Smooth muscle cell (in vitro differentiated cells): Measurements from ENCODE around the gene ZNF619. TPM values are rescaled to one million over a fixed set of nuclear protein-coding genes. Genes with fewer than 3 reads are reported as not detected.

ENCODE experiments used
- DNase-seq: peaks from one replicate; lab custom pipeline; 2025; ENCODE audit not compliant: unreplicated experiment; lab: John Stamatoyannopoulos, UW
- H2AFZ ChIP-seq: fragments of 200-600 bp; sonication (generic); 2 replicates; pipeline ENCODE4 v1.6.0; 2016; ENCODE audit warnings: antibody characterized with exemption, low read depth, mild to moderate bottlenecking
- H3F3A ChIP-seq: fragments of 200-600 bp; sonication (generic); 2 replicates; pipeline ENCODE4 v1.6.0; 2017; ENCODE audit warnings: antibody characterized with exemption, low read depth
- H3K27ac ChIP-seq: fragments of 200-600 bp; sonication (generic); 2 replicates; pipeline ENCODE4 v1.5.1; 2016; ENCODE audit warnings: low read depth, mild to moderate bottlenecking
- H3K27me3 ChIP-seq: fragments of 200-600 bp; sonication (generic); 2 replicates; pipeline ENCODE4 v1.6.1; 2016; ENCODE audit warnings: low read depth, mild to moderate bottlenecking
- H3K36me3 ChIP-seq: fragments of 200-600 bp; sonication (generic); 2 replicates; pipeline ENCODE4 v1.5.1; 2016; ENCODE audit warnings: low read depth
- H3K4me1 ChIP-seq: fragments of 200-600 bp; sonication (generic); 2 replicates; pipeline ENCODE4 v1.5.1; 2016; ENCODE audit warnings: low read depth
- H3K4me2 ChIP-seq: fragments of 200-600 bp; sonication (generic); 2 replicates; pipeline ENCODE4 v1.6.0; 2016; ENCODE audit warnings: mild to moderate bottlenecking
- H3K4me3 ChIP-seq: fragments of 200-600 bp; sonication (generic); 2 replicates; pipeline ENCODE4 v1.5.1; 2016; ENCODE audit warnings: mild to moderate bottlenecking
- H3K79me2 ChIP-seq: fragments of 200-600 bp; sonication (generic); 2 replicates; pipeline ENCODE4 v1.6.0; 2016; ENCODE audit warnings: low read depth, mild to moderate bottlenecking
- H3K9ac ChIP-seq: fragments of 200-600 bp; sonication (generic); 2 replicates; pipeline ENCODE4 v1.6.0; 2016; ENCODE audit warnings: low read depth
- H3K9me3 ChIP-seq: fragments of 200-600 bp; sonication (generic); replicated peaks from 2 replicates; pipeline ENCODE4 v1.5.1; 2016; ENCODE audit warnings: low read depth
- H4K20me1 ChIP-seq: fragments of 200-600 bp; sonication (generic); 2 replicates; pipeline ENCODE4 v1.6.0; 2016; ENCODE audit warnings: low read depth
- WGBS: methylation state at CpG from one replicate; pipeline ENCODE4 v1.1.7; 2016; ENCODE audit warnings: low lambda C conversion rate; 5-methylcytosine and 5-hydroxymethylcytosine counted together
- polyA plus RNA-seq: library from polyadenylated mRNA; unstranded; fragments of >200 nt; fragmentation: Nextera tagmentation; extraction: Ambion mirVana; gene quantifications from 2 replicates; pipeline ENCODE4 v1.2.1, GENCODE V29; 2016
- total RNA-seq: library from RNA; depleted of rRNA; stranded (reverse); fragments of >200 nt; gene quantifications from 2 replicates; pipeline ENCODE4 v1.2.3, GENCODE V29; 2014
- TF ChIP-seq, protein P1 (sequence below): fragments of 200-600 bp; sonication (generic); IDR thresholded peaks from 2 replicates; pipeline ENCODE4 v1.5.1; 2017; ENCODE audit warnings: borderline replicate concordance, mild to moderate bottlenecking, antibody characterized with exemption; ENCODE audit not compliant: insufficient read depth, poor library complexity, severe bottlenecking

Gene ZNF619
- total and polyA plus RNA-seq, 2 experiments from 2014 or later = 0.70 to 2.5 TPM

DNA sequence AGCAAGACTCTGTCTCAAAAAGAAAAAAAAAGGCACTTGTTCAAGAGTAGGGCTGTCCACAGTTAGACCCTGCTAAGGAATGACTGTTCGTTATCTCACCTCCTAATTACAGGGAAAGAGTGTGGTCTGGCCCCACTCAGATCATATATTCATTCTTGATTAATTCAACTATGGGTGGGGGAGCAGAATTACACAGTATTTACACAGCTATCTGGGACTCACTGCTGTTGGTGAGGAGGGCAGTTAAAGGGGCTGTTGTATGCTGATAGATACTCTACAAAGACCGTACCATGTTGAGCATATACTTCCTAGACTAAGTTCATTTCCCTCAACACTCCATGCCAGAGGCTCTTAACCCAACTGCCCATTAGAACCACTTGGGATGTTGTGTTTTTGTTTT is 25.1 kb downstream of the ZNF619 start:
- peaks cover 11% of the 10 kb centered on the region for H3K4me1 ChIP-seq
- no peak overlapping the region for H3K27ac ChIP-seq
- no peaks in the 10 kb centered on the region for H3K79me2 ChIP-seq
- H3K27me3 ChIP-seq = no peaks in the 10 kb centered on the region
- H3K36me3 ChIP-seq = no peaks in the 10 kb centered on the region
- no peak overlapping the region for H3K4me3 ChIP-seq
- H2AFZ ChIP-seq = no peak overlapping the region
- H3K9ac ChIP-seq = no peak overlapping the region
- H3K4me2 ChIP-seq = no peak overlapping the region
- TF ChIP-seq, protein P1, sequence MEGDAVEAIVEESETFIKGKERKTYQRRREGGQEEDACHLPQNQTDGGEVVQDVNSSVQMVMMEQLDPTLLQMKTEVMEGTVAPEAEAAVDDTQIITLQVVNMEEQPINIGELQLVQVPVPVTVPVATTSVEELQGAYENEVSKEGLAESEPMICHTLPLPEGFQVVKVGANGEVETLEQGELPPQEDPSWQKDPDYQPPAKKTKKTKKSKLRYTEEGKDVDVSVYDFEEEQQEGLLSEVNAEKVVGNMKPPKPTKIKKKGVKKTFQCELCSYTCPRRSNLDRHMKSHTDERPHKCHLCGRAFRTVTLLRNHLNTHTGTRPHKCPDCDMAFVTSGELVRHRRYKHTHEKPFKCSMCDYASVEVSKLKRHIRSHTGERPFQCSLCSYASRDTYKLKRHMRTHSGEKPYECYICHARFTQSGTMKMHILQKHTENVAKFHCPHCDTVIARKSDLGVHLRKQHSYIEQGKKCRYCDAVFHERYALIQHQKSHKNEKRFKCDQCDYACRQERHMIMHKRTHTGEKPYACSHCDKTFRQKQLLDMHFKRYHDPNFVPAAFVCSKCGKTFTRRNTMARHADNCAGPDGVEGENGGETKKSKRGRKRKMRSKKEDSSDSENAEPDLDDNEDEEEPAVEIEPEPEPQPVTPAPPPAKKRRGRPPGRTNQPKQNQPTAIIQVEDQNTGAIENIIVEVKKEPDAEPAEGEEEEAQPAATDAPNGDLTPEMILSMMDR = no peak
- 88% methylated on average over 2 of the region's 2 CpGs for whole genome bisulfite sequencing
- H4K20me1 ChIP-seq = no peaks in the 10 kb centered on the region
- no peak for DNase-seq
- peaks cover 11% of the 10 kb centered on the region for H3F3A ChIP-seq
- H3K9me3 ChIP-seq = no peaks in the 10 kb centered on the region

DNA sequence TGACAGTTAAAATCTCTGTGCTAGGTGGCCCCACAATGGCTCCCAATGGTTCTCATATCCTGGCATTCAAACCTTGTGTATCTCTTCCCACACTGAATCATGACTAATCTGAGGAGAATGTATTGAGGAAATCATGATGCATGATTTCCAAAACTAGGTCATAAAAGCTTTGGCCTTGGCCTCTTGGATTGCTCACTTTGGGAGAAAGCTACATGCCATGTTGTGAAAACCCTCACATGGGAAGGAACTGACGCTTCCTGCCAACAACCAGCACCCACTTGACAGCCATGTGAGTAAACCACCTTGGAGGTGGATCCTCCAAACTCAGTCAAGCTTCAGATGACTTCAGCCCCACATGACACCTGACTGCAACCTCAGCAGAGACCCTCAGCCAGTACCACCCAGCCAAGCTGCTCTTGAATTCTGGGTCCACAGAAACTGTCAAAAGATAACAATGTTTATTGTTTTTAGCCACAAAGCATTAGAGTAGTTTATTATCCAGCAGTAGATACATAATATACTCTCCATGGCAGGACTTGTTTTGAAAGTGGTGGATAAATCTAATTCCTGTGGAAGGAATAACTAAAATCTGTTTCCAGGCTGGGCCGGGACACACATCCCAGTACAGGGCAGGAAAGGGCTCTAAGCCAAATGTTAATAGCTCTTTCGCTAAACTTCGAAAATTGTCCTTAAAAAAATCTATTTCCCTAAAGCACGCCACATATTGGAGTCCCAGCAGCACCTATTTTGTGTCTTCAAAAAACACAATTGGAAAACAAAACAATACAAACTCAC is 27.9 kb downstream of the ZNF619 start:
- no peak overlapping the region for H3K9ac ChIP-seq
- peak overlapping the region; percentile 98 for H2AFZ ChIP-seq
- H4K20me1 ChIP-seq = no peaks in the 10 kb centered on the region
- no peak for DNase-seq
- peak overlapping the region; percentile 96 for H3K4me2 ChIP-seq
- 74% methylated on average over 5 of the region's 5 CpGs for WGBS
- TF ChIP-seq, protein P1 = no peak
- H3F3A ChIP-seq = peaks cover 11% of the 10 kb centered on the region
- peak overlapping the region; percentile 81 for H3K27ac ChIP-seq
- no peaks in the 10 kb centered on the region for H3K9me3 ChIP-seq
- no peaks in the 10 kb centered on the region for H3K36me3 ChIP-seq
- peak overlapping the region; percentile 86 for H3K4me3 ChIP-seq
- H3K27me3 ChIP-seq = no peaks in the 10 kb centered on the region
- peaks cover 18% of the 10 kb centered on the region for H3K4me1 ChIP-seq
- no peaks in the 10 kb centered on the region for H3K79me2 ChIP-seq

DNA sequence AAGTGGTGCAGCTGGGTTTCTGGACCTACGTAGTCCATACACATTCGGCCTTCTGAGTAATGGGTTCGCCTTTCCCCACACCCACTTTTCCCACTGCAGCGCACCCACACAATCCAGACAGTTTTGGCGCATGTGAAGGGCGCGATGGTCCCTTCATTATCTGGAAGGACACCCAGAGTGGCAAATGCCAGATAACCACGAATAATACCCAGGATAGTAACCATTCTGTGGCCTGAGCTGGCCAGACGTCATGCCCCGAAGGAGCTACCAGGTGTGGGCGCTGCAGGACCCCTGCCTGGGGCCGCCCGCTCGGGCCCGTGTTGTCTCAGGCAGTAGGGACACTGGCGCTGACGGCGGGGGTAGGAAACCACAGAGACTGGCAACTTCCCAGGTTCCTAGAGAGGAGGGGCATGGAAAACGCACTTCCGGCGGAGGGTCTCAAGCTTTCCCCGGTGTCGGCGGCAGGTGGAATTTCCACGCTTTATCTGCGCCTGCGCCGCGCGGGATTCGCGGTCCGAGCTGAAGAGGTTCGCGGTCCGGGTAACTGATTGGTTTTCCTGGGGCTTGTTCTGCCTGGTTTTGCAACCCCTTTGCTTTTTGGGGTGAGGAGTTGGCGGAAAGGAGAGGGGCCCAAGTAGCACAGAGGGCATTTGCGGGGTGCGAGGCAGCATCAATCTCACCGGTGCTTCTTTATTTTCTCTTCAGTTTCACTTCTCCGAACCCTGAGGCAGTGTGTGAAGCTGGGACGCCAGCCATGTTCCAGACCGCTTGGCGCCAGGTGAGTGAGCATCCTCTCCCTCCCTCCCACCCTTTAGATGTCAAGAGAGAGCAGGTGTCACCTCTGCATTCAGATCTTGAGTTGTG is 28.9 kb downstream of the ZNF619 start, which contains the start of gene ZNF620:
Gene ZNF620, plus strand, starts transcription at position 441 of the 864 bp plus-strand sequence. Its CDS starts 314 bp downstream, at position 755.
- no peaks in the 10 kb centered on the region for H3K79me2 ChIP-seq
- 8% methylated on average over 44 of the region's 44 CpGs for WGBS
- H3K9me3 ChIP-seq = no peaks in the 10 kb centered on the region
- H3K4me1 ChIP-seq = peaks cover 18% of the 10 kb centered on the region
- no peaks in the 10 kb centered on the region for H3K36me3 ChIP-seq
- peak within 1 kb of the TSS; percentile 54 for H3K9ac ChIP-seq
- no peaks in the 10 kb centered on the region for H3K27me3 ChIP-seq
- H3F3A ChIP-seq = peaks cover 11% of the 10 kb centered on the region
- H4K20me1 ChIP-seq = no peaks in the 10 kb centered on the region
- DNase-seq = peak; percentile 4
- H3K27ac ChIP-seq = peak within 1 kb of the TSS; percentile 80
- TF ChIP-seq, protein P1 = peak; percentile 12
- H2AFZ ChIP-seq = peak within 1 kb of the TSS; percentile 98
- peak within 1 kb of the TSS; percentile 96 for H3K4me2 ChIP-seq
- peak within 1 kb of the TSS; percentile 86 for H3K4me3 ChIP-seq
